ENCODE results near the gene GINS1.

DNA sequence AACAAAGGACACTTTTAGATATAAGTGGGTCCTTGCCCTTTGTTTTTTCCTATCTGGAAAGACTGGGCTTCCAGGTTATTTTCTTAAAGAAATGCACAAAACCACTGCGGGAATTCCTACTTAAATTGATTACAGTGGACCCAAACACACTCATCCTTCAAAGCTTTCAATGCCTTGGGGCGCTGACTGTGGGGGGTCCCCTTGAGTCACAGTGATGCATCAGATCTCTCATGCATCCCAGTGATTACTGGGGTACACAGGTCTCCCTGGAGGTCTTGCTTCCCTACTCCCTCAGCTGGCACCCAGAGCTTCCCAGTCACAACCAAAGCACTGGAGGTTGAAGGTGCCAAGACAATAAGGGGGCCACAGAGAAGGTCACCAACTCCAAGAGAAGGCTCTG lies 37.5 kb upstream of the GINS1 start:
- TF ChIP-seq, protein P1, sequence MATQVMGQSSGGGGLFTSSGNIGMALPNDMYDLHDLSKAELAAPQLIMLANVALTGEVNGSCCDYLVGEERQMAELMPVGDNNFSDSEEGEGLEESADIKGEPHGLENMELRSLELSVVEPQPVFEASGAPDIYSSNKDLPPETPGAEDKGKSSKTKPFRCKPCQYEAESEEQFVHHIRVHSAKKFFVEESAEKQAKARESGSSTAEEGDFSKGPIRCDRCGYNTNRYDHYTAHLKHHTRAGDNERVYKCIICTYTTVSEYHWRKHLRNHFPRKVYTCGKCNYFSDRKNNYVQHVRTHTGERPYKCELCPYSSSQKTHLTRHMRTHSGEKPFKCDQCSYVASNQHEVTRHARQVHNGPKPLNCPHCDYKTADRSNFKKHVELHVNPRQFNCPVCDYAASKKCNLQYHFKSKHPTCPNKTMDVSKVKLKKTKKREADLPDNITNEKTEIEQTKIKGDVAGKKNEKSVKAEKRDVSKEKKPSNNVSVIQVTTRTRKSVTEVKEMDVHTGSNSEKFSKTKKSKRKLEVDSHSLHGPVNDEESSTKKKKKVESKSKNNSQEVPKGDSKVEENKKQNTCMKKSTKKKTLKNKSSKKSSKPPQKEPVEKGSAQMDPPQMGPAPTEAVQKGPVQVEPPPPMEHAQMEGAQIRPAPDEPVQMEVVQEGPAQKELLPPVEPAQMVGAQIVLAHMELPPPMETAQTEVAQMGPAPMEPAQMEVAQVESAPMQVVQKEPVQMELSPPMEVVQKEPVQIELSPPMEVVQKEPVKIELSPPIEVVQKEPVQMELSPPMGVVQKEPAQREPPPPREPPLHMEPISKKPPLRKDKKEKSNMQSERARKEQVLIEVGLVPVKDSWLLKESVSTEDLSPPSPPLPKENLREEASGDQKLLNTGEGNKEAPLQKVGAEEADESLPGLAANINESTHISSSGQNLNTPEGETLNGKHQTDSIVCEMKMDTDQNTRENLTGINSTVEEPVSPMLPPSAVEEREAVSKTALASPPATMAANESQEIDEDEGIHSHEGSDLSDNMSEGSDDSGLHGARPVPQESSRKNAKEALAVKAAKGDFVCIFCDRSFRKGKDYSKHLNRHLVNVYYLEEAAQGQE (IDR thresholded peaks at IDR 0.05; ENCODE audit: insufficient replicate concordance, low read depth) = no peak
- TF ChIP-seq, protein P2, sequence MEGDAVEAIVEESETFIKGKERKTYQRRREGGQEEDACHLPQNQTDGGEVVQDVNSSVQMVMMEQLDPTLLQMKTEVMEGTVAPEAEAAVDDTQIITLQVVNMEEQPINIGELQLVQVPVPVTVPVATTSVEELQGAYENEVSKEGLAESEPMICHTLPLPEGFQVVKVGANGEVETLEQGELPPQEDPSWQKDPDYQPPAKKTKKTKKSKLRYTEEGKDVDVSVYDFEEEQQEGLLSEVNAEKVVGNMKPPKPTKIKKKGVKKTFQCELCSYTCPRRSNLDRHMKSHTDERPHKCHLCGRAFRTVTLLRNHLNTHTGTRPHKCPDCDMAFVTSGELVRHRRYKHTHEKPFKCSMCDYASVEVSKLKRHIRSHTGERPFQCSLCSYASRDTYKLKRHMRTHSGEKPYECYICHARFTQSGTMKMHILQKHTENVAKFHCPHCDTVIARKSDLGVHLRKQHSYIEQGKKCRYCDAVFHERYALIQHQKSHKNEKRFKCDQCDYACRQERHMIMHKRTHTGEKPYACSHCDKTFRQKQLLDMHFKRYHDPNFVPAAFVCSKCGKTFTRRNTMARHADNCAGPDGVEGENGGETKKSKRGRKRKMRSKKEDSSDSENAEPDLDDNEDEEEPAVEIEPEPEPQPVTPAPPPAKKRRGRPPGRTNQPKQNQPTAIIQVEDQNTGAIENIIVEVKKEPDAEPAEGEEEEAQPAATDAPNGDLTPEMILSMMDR (IDR thresholded peaks at IDR 0.05; ENCODE audit: insufficient read depth, low read length) = no peak
- TF ChIP-seq GABPA (IDR thresholded peaks at IDR 0.05; ENCODE audit: low read depth) = no peak

Measured in HL-60 (cell line).